H1 (cell line): ENCODE results near the gene ATP6V1G3. TPM values are rescaled to one million over a fixed set of nuclear protein-coding genes. Genes with fewer than 3 reads are reported as not detected.

Experiments used
- CREB1 ChIP-seq: IDR thresholded peaks from 2 replicates; pipeline ENCODE4 v1.6.1; 2012; ENCODE audit warnings: inconsistent platforms
- EZH2 ChIP-seq: fragments of 200-600 bp; sonication (generic); IDR thresholded peaks from 2 replicates; pipeline ENCODE4 v1.7.1; 2012; ENCODE audit warnings: low read depth, mild to moderate bottlenecking, moderate library complexity, low read length, inconsistent platforms; ENCODE audit not compliant: severe bottlenecking
- POLR2A ChIP-seq, 2 experiments: IDR thresholded peaks; 1 replicate in 1 of 2; 2 replicates in 1 of 2; pipeline ENCODE4 v1.6.1; 2011; ENCODE audit warnings: low read depth in 2 of 2, low read length in 2 of 2, mild to moderate bottlenecking in 2 of 2; ENCODE audit errors: control extremely low read depth in 1 of 2
- SAP30 ChIP-seq: fragments of 300-600 bp; sonication (generic); IDR thresholded peaks from 2 replicates; pipeline ENCODE4 v1.7.1; 2012; ENCODE audit warnings: low read length, moderate library complexity, mild to moderate bottlenecking, inconsistent platforms; ENCODE audit not compliant: insufficient read depth, insufficient replicate concordance
- SIX5 ChIP-seq: IDR thresholded peaks from 2 replicates; pipeline ENCODE4 v1.6.1; 2011; ENCODE audit warnings: mild to moderate bottlenecking, low read depth, low read length
- TAF1 ChIP-seq: IDR thresholded peaks from 2 replicates; pipeline ENCODE4 v1.6.1; 2011; ENCODE audit warnings: mild to moderate bottlenecking, low read depth, low read length
- polyA plus RNA-seq, 7 experiments: library from polyadenylated mRNA; depleted of rRNA in 3 of 7; stranded (reverse) in 5 of 7; unstranded in 2 of 7; fragments of >200 nt in 5 of 7; fragments of 200-250 nt in 2 of 7; gene quantifications; 1 replicate in 5 of 7; 2 replicates in 1 of 7; 4 replicates in 1 of 7; pipeline versions ENCODE4 v1.2.1 to v1.2.3, GENCODE V29; 2011 to 2013; ENCODE audit warnings: missing spikeins in 2 of 7, mixed read lengths in 2 of 7
- total RNA-seq: library from RNA; stranded (reverse); fragmentation: NEBNext Ultra II Directional; extraction: Animal tissue kit (Norgen Biotek cat#: 25700); gene quantifications from 2 replicates; pipeline ENCODE4 v1.2.1, GENCODE V29; 2021
- TF ChIP-seq, protein P1 (sequence below): fragments of 300-600 bp; sonication (generic); IDR thresholded peaks from 2 replicates; pipeline ENCODE4 v1.7.1; 2012; ENCODE audit warnings: low read length, moderate library complexity, mild to moderate bottlenecking, inconsistent platforms; ENCODE audit not compliant: insufficient replicate concordance
- TF ChIP-seq, protein P2 (sequence below): IDR thresholded peaks from 2 replicates; pipeline ENCODE4 v1.6.1; 2011; ENCODE audit warnings: low read depth, mild to moderate bottlenecking, low read length; ENCODE audit not compliant: insufficient read depth
- TF ChIP-seq, protein P3 (sequence below), 3 experiments: IDR thresholded peaks; 1 replicate in 2 of 3; 2 replicates in 1 of 3; pipeline versions ENCODE4 v1.5.1 to v1.6.1; 2011; ENCODE audit warnings: low read length in 3 of 3, mild to moderate bottlenecking in 3 of 3, inconsistent platforms in 2 of 3, low read depth in 1 of 3, moderate library complexity in 1 of 3; ENCODE audit not compliant: insufficient read depth in 1 of 3; ENCODE audit errors: control extremely low read depth in 1 of 3

ATP6V1G3 gene
- total and polyA plus RNA-seq, 2 of the 8 experiments (the other 6 are each of a cell fraction or from before 2014, with no cell fraction given), result not detected

DNA sequence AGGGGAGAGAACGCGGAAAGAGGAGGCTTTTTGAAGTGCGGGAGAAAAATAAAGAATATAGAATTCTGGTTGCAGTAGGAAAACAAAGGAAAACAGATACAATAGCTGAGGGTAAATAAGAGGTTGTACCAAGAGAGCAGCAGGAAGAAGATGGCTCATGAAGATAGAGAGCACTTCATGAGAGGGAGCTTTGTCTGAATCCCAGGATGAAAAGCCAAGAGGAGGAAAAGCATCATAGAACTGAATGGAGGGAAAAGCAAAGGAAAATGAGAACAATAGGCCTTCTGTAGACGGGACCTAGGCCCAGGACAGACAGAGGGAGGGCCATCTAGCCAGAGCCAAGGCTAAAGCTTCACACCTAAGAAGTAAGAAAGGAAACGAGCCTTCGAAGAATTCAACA is 49.5 kb downstream of the ATP6V1G3 start (continued):
- TF ChIP-seq, protein P1, sequence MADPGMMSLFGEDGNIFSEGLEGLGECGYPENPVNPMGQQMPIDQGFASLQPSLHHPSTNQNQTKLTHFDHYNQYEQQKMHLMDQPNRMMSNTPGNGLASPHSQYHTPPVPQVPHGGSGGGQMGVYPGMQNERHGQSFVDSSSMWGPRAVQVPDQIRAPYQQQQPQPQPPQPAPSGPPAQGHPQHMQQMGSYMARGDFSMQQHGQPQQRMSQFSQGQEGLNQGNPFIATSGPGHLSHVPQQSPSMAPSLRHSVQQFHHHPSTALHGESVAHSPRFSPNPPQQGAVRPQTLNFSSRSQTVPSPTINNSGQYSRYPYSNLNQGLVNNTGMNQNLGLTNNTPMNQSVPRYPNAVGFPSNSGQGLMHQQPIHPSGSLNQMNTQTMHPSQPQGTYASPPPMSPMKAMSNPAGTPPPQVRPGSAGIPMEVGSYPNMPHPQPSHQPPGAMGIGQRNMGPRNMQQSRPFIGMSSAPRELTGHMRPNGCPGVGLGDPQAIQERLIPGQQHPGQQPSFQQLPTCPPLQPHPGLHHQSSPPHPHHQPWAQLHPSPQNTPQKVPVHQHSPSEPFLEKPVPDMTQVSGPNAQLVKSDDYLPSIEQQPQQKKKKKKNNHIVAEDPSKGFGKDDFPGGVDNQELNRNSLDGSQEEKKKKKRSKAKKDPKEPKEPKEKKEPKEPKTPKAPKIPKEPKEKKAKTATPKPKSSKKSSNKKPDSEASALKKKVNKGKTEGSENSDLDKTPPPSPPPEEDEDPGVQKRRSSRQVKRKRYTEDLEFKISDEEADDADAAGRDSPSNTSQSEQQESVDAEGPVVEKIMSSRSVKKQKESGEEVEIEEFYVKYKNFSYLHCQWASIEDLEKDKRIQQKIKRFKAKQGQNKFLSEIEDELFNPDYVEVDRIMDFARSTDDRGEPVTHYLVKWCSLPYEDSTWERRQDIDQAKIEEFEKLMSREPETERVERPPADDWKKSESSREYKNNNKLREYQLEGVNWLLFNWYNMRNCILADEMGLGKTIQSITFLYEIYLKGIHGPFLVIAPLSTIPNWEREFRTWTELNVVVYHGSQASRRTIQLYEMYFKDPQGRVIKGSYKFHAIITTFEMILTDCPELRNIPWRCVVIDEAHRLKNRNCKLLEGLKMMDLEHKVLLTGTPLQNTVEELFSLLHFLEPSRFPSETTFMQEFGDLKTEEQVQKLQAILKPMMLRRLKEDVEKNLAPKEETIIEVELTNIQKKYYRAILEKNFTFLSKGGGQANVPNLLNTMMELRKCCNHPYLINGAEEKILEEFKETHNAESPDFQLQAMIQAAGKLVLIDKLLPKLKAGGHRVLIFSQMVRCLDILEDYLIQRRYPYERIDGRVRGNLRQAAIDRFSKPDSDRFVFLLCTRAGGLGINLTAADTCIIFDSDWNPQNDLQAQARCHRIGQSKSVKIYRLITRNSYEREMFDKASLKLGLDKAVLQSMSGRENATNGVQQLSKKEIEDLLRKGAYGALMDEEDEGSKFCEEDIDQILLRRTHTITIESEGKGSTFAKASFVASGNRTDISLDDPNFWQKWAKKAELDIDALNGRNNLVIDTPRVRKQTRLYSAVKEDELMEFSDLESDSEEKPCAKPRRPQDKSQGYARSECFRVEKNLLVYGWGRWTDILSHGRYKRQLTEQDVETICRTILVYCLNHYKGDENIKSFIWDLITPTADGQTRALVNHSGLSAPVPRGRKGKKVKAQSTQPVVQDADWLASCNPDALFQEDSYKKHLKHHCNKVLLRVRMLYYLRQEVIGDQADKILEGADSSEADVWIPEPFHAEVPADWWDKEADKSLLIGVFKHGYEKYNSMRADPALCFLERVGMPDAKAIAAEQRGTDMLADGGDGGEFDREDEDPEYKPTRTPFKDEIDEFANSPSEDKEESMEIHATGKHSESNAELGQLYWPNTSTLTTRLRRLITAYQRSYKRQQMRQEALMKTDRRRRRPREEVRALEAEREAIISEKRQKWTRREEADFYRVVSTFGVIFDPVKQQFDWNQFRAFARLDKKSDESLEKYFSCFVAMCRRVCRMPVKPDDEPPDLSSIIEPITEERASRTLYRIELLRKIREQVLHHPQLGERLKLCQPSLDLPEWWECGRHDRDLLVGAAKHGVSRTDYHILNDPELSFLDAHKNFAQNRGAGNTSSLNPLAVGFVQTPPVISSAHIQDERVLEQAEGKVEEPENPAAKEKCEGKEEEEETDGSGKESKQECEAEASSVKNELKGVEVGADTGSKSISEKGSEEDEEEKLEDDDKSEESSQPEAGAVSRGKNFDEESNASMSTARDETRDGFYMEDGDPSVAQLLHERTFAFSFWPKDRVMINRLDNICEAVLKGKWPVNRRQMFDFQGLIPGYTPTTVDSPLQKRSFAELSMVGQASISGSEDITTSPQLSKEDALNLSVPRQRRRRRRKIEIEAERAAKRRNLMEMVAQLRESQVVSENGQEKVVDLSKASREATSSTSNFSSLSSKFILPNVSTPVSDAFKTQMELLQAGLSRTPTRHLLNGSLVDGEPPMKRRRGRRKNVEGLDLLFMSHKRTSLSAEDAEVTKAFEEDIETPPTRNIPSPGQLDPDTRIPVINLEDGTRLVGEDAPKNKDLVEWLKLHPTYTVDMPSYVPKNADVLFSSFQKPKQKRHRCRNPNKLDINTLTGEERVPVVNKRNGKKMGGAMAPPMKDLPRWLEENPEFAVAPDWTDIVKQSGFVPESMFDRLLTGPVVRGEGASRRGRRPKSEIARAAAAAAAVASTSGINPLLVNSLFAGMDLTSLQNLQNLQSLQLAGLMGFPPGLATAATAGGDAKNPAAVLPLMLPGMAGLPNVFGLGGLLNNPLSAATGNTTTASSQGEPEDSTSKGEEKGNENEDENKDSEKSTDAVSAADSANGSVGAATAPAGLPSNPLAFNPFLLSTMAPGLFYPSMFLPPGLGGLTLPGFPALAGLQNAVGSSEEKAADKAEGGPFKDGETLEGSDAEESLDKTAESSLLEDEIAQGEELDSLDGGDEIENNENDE, result no peak
- no peak for TF ChIP-seq EZH2
- no peak for TF ChIP-seq TAF1
- TF ChIP-seq POLR2A (IDR thresholded peaks at IDR 0.05; ENCODE audit: control extremely low read depth in 1 of 2, low read depth in 2 of 2, low read length in 2 of 2), result no peak
- no peak for TF ChIP-seq CREB1
- TF ChIP-seq, protein P2, sequence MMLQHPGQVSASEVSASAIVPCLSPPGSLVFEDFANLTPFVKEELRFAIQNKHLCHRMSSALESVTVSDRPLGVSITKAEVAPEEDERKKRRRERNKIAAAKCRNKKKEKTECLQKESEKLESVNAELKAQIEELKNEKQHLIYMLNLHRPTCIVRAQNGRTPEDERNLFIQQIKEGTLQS, result no peak
- TF ChIP-seq SAP30, result no peak
- no peak for TF ChIP-seq SIX5
- TF ChIP-seq, protein P3, sequence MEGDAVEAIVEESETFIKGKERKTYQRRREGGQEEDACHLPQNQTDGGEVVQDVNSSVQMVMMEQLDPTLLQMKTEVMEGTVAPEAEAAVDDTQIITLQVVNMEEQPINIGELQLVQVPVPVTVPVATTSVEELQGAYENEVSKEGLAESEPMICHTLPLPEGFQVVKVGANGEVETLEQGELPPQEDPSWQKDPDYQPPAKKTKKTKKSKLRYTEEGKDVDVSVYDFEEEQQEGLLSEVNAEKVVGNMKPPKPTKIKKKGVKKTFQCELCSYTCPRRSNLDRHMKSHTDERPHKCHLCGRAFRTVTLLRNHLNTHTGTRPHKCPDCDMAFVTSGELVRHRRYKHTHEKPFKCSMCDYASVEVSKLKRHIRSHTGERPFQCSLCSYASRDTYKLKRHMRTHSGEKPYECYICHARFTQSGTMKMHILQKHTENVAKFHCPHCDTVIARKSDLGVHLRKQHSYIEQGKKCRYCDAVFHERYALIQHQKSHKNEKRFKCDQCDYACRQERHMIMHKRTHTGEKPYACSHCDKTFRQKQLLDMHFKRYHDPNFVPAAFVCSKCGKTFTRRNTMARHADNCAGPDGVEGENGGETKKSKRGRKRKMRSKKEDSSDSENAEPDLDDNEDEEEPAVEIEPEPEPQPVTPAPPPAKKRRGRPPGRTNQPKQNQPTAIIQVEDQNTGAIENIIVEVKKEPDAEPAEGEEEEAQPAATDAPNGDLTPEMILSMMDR (IDR thresholded peaks at IDR 0.05; ENCODE audit: control extremely low read depth in 1 of 3, insufficient read depth in 1 of 3, low read depth in 1 of 3, low read length in 3 of 3), result no peak
